GM20431 (cell line): ENCODE measurements around the gene SPATA6.
"Not testable (repeated sequence)": the region's sequence is repeated elsewhere in the genome, so short reads cannot be mapped to it uniquely, and the experiment has no call there.

Experiments
- in situ Hi-C: fragments of 300-500 bp; cut with MseI, MboI; formaldehyde crosslinking; loops from one replicate; pipeline ENCODE4 v1.15.0; 2020; ENCODE audit warnings: low sequenced_read_pairs; ENCODE audit not compliant: unreplicated experiment

Gene SPATA6

DNA sequence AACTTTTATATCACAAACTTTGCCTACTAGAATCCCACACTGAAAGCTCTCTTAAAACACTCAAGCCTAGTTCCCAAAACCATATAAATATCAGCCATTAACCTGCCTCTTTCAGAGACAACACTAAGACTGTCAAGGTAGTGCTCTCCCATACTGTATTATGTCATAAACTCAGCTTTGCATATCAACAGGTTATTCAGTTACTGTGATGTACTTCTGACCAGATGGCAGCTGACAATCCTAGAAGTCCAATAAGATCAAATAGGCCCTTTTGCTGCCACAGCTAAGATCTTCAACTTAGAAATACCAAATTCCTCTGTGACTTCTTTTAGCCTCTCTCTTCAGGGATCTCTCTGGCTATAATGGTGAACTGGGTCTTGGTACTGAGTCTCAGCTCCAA, 97.2 kb downstream of the SPATA6 start:
- in situ Hi-C loops: no loop called here

GRCh38 chr1:48371598-48371997, 100.4 kb downstream of the SPATA6 start:
- in situ Hi-C loops: no loop called here

DNA sequence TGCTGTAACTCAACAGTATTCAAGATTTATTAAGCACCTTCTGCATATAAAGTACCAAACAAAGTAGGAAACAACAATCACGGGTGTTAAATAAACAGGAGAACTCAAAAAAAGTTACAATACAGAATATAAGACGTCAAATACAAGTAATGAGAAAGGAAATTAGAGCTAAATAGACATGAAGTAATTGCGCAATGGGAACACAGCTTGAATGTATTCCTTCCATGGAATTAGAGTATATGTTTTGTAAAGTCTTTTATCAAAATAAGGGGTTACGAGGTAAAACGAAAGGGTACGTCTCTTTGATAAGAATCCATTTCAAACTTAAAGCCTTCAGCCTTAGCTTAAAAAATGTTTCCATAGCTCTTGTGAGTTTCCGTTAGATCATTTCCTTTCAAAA, 109.1 kb downstream of the SPATA6 start:
- in situ Hi-C loops: no loop called here

- in situ Hi-C loops: no loop called here
These were observed 115.1 kb downstream of the SPATA6 start for GRCh38 chr1:48356901-48357300.

- in situ Hi-C loops: no loop called here
These were observed 127.6 kb downstream of the SPATA6 start for GRCh38 chr1:48344373-48344772.

- in situ Hi-C loops: no loop called here
These were observed 130.8 kb downstream of the SPATA6 start for GRCh38 chr1:48341221-48341620.

GRCh38 chr1:48338257-48338656, 133.7 kb downstream of the SPATA6 start:
- in situ Hi-C loops: no loop called here

DNA sequence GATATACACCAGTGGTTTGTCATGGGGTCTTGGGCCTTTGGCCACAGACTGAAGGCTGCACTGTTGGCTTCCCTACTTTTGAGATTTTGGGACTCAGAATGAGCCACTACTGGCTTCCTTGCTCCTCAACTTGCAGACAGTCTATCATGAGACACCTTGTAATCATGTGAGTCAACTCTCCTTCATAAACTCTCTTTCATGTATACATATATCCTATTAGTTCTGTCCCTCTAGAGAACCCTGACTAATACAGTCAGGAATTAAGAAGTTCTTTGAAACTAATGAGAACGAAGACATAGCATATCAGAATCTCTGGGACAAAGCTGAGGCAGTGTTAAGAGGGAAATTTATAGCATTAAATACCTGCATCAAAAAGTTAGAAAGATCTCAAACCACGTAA, 138.7 kb downstream of the SPATA6 start:
- in situ Hi-C loops: no loop called here

- in situ Hi-C loops: no loop called here
These were observed 139.9 kb downstream of the SPATA6 start for GRCh38 chr1:48332115-48332514.

GRCh38 chr1:48329905-48330304, 142.1 kb downstream of the SPATA6 start:
- in situ Hi-C loops: no loop called here

DNA sequence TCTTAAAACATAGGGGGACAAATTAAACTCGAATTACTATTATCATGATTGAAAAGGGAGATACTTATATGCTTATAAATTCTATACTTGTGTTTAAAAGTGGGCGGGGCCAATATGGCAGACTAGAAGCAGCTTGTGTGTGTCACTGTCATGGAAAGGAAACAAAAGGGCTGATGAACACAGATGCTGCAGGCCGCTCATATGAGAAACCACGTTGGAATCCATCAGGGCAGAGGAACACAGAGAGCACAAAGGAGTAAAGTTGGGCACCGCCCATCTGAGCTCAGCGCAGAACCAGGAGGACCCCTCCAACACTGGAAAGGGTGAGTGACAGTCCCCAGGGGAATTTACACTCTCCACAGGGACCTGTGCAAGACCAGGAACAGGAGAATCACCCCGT, 142.5 kb downstream of the SPATA6 start:
- in situ Hi-C loops: no loop called here

DNA sequence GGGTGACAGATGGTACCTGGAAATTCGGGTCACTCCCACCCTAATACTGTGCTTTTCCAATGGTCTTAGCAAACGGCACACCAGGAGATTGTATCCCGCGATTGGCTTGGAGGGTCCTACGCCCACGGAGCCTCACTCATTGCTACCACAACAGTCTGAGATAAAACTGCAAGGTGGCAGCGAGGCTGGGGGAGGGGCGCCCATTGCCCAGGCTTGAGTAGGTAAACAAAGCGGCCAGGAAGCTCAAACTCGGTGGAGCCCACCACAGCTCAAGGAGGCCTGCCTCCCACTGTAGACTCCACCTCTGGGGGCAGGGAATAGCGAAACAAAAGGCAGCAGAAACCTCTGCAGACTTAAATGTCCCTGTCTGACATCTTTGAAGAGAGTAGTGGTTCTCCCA, 160.2 kb downstream of the SPATA6 start:
- in situ Hi-C loops: not testable (repeated sequence)

DNA sequence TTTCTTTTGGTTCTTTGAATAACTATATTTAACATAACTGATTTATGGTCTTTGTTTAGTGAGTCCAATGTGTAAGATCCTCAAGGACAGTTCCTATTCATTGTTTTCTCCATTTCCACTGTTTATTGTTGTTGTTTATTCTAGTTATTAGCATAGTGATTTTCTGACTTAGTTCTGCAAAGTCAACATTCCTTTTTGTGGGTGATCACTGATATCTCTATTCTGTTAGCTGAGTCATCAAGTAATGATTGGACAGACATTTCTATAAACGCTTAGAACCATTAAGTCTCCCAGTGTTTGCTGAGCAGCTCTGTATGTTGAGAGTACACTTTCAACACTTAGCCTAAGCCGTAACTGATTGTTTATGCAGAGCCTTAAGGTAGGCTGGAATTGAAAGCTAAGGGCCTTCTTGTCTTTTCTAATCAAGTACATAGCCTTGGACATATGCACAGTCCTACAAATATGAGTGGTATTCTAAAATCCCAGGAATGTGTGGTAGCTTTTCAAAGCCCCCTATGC, 162.4 kb downstream of the SPATA6 start:
- in situ Hi-C loops: no loop called here

GRCh38 chr1:48302652-48303051, 169.4 kb downstream of the SPATA6 start:
- in situ Hi-C loops: no loop called here

DNA sequence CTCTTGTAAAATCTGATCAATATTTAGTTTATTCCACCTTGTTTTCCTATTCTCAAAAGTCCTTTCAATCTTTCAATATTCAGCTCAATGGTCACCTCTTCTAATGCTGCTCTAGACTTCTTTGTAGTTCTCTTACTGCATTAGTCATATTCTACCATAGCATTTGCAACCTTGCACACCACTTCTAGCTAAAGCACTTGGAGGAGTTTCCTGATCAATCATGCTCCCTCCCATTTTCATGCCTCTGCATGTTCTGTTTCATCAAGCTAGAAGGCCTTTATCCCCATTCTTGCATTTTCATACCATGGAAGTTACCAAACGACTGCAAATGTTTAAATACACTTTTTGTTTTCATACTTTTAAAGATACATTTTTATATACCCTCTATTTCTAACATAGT, 177.3 kb downstream of the SPATA6 start:
- in situ Hi-C loops: no loop called here

DNA sequence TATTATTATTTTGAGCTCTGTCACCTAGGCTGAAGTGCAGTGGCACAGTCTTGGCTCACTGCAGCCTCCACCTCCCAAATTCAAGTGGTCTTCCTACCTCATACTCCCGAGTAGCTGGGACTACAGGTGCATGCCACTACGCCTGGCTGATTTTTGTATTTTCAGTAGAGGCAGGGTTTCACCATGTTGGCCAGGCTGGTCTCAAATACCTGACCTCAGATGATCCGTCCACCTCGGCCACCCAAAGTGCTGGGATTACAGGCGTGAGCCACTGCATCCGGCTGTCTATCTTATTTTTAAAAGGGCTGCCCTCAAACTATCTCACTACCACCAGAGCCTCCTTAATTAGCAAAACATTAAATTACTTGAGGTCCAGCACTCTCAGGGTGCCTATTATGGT, 177.9 kb downstream of the SPATA6 start:
- in situ Hi-C loops: not testable (repeated sequence)

DNA sequence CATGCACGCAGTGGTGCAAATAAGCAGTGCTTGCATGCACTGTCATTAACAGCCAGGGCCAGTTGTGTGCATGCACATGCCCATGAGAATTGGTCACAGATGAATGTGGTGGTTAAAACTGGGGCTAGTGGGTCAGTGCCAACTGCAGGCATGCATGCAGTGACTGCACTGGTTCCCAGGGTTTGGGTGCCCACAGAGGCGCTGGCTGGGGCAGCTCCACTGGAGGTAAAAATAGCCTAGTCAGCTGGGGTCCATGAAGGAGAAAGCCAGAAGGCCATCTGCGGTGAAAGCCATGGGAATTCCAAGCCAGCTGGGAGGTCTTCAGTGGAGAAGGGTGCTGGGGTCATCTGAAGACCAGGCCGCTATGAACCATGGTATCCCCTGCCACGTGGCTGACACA, 179.3 kb downstream of the SPATA6 start:
- in situ Hi-C loops: no loop called here

GRCh38 chr1:48291421-48291820, 180.6 kb downstream of the SPATA6 start:
- in situ Hi-C loops: no loop called here

DNA sequence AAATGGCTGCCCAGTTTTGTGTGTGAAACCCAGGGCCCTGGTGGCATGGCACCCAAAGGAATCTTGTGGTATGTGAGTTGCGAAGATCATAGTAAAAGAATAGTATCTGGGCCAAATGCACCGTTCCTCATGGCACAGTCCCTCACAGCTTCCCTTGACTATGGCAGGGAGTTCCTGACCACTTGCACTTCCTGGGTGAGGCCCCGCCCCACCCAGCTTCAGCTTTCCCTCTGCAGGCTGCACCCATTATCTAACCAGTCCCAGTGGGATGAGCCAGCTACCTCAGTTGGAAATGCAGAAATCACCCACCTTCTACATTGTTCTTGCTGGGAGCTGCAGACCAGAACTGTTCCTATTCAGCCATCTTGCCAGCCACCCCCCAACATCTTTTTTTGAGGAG, 186.5 kb downstream of the SPATA6 start:
- in situ Hi-C loops: no loop called here

DNA sequence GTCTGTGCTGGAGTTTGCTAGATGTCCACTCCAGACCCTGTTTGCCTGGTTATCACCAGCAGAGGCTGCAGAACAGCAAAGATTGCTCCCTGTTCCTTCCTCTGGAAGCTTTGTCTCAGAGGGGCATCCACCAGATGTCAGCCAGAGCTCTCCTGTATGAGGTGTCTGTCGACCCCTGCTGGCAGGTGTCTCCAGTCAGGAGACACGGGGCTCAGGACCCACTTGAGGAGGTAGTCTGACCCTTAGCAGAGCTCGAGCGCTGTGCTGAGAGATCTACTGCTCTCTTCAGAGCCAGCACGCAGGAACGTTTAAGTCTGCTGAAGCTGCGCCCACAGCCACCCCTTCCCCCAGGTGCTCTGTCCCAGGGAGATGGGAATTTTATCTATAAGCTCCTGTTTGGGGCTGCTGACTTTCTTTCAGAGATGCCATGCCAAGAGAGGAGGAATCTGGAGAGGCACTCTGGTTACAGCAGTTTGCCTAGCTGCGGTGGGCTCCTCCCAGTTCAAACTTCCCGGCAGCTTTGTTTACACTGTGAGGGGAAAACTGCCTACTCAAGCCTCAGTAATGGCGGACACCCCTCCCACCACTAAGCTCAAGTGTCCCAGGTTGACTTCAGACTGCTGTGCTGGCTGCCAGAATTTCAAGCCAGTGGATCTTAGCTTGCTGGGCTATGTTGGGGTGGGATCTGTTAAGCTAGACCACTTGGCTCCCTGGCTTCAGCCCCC, 187.1 kb downstream of the SPATA6 start:
- in situ Hi-C loops: not testable (repeated sequence)

- in situ Hi-C loops: not testable (repeated sequence)
These were observed 189.7 kb downstream of the SPATA6 start for GRCh38 chr1:48282329-48282728.

- in situ Hi-C loops: not testable (repeated sequence)
These were observed 194.6 kb downstream of the SPATA6 start for GRCh38 chr1:48277437-48277836.
